Measurements from ENCODE around the gene MUC6. TPM values are rescaled to one million over a fixed set of nuclear protein-coding genes. Genes with fewer than 3 reads are reported as not detected.

The MUC6 gene
- total and polyA plus RNA-seq, 2 donors (not counting 3 experiments of a cell fraction or from before 2014, with no cell fraction given): not detected

GRCh38 chr11:971731-972365 lies 64.7 kb downstream of the MUC6 start:
- no peak for TF ChIP-seq MAX (IDR thresholded peaks at IDR 0.05; ENCODE audit: insufficient read depth, insufficient read length)
- no peak for TF ChIP-seq CTCF (IDR thresholded peaks at IDR 0.05; ENCODE audit: extremely low read depth in 1 of 2, insufficient read depth in 1 of 2, low read depth in 1 of 2, low read length in 2 of 2)
- no peak for TF ChIP-seq POLR2A (IDR thresholded peaks at IDR 0.05; ENCODE audit: low read depth, low read length)
- no peak for TF ChIP-seq MYC (IDR thresholded peaks at IDR 0.05; ENCODE audit: low read depth, low read length)
- TF ChIP-seq EZH2 (IDR thresholded peaks at IDR 0.05; ENCODE audit: borderline replicate concordance, low read depth, low read length, severe bottlenecking): no peak
- no peak for TF ChIP-seq GATA2 (IDR thresholded peaks at IDR 0.05; ENCODE audit: insufficient read depth, insufficient read length, low read depth, low read length)
- TF ChIP-seq JUN (IDR thresholded peaks at IDR 0.05; ENCODE audit: borderline replicate concordance, insufficient read depth, insufficient read length, low read depth): no peak
- TF ChIP-seq POLR2AphosphoS5 (IDR thresholded peaks at IDR 0.05; ENCODE audit: insufficient read depth, low read depth, low read length): no peak
- no peak for TF ChIP-seq FOS (IDR thresholded peaks at IDR 0.05; ENCODE audit: borderline replicate concordance, insufficient read depth, low read length)
- Histone ChIP-seq H3K4me1 (ENCODE audit: control insufficient read depth, extremely low read depth, insufficient read depth, low read length) (no peaks in the 10 kb centered on the region), H3K79me2 (ENCODE audit: control insufficient read depth, insufficient read depth, low read length) (peaks cover 4% of the 10 kb centered on the region), H3K9me1 (replicated peaks; ENCODE audit: control insufficient read depth, extremely low read depth, insufficient read depth, low read length) (no peaks in the 10 kb centered on the region), H2AFZ (ENCODE audit: low read depth, low read length) (no peak overlapping the region), H3K36me3 (ENCODE audit: control insufficient read depth in 2 of 2, extremely low read depth in 1 of 2, insufficient read depth in 2 of 2, low read length in 2 of 2) (peaks cover 0 to 34% of the 10 kb centered on the region in 2 experiments), H3K4me3 (replicated peaks in 1 of 3; ENCODE audit: insufficient read depth in 1 of 3, low read depth in 1 of 3, low read length in 3 of 3) (no peak overlapping the region), H3K9ac (replicated peaks; ENCODE audit: extremely low read depth, insufficient read depth, low read length) (no peak overlapping the region), H3K27ac (ENCODE audit: insufficient read depth, low read depth, low read length) (no peak overlapping the region), H3K27me3 (ENCODE audit: control insufficient read depth in 2 of 2, insufficient read depth in 2 of 2, low read length in 2 of 2) (no peaks in the 10 kb centered on the region), H3K4me2 (ENCODE audit: insufficient read depth, low read length) (no peak overlapping the region), H4K20me1 (replicated peaks; ENCODE audit: control insufficient read depth, extremely low read depth, insufficient read depth, low read length) (no peaks in the 10 kb centered on the region), H3K9me3 (replicated peaks; ENCODE audit: control insufficient read depth, insufficient read depth, low read length) (no peaks in the 10 kb centered on the region)
- FAIRE-seq: no peak
- no peak for DNase-seq (ENCODE audit: low read depth, low spot score)
- ChIA-PET POLR2A (no interaction called here), CTCF (no interaction called here)
- intact Hi-C loops (cut with micrococcal nuclease): no loop called here
- dilution Hi-C loops (cut with MboI; ENCODE audit: extremely low pct_ligation_motif_present, low sequenced_read_pairs): no loop called here
- BruUV-seq (replicated peaks): no TSS peak
